GM13977 (cell line): Measurements from ENCODE around the gene LHFPL6.

ENCODE experiments used
- DNase-seq: peaks from one replicate; pipeline ENCODE4 v3.0.0; 2012; ENCODE audit warnings: low spot score
- in situ Hi-C: fragments of 300-500 bp; cut with MboI; formaldehyde crosslinking; loops from one replicate; pipeline ENCODE4 v1.12.0; 2022; ENCODE audit warnings: low sequenced_read_pairs, low pct_unique_long_range_greater_than_20kb, mixed read lengths, inconsistent platforms; ENCODE audit not compliant: unreplicated experiment
- TF ChIP-seq, protein P1 (sequence below): IDR thresholded peaks from 2 replicates; pipeline ENCODE4 v1.5.1; 2012; ENCODE audit warnings: mild to moderate bottlenecking, control low read depth; ENCODE audit not compliant: insufficient read depth; ENCODE audit errors: extremely low read depth, missing control alignments

LHFPL6 gene

DNA sequence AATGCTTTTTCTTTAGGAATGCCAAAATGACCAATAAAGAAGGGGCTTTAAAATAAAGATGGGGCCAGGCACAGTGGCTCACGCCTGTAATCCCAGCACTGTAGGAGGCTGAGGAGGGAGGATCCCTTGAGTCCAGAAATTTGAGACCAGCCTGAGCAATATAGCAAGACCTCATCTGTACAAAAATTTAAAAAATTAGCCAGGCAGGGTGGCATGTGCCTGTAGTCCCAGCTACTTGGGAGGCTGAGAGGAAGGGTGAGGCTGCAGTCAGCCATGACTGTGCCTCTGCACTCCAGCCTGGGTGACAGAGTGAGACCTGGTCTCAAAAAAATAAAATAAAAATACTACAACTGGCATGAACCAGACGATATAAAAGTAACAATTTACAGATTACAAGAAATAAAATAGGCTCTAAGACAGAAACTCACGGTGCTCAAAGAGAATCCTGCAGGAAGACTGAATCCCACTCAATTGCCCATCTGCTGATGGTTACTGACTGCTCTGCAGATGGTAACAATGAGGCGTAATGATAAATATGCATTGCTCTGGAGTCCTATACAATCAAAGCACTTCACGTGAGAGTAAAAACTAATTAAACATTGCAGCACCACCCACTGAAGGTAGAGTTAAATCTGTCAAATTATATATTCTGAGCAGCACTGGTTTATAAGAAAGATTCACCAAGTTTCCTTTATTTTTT, 93.2 kb downstream of the LHFPL6 start:
- in situ Hi-C loops = no loop called here
- TF ChIP-seq, protein P1, sequence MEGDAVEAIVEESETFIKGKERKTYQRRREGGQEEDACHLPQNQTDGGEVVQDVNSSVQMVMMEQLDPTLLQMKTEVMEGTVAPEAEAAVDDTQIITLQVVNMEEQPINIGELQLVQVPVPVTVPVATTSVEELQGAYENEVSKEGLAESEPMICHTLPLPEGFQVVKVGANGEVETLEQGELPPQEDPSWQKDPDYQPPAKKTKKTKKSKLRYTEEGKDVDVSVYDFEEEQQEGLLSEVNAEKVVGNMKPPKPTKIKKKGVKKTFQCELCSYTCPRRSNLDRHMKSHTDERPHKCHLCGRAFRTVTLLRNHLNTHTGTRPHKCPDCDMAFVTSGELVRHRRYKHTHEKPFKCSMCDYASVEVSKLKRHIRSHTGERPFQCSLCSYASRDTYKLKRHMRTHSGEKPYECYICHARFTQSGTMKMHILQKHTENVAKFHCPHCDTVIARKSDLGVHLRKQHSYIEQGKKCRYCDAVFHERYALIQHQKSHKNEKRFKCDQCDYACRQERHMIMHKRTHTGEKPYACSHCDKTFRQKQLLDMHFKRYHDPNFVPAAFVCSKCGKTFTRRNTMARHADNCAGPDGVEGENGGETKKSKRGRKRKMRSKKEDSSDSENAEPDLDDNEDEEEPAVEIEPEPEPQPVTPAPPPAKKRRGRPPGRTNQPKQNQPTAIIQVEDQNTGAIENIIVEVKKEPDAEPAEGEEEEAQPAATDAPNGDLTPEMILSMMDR = no peak
- no peak for DNase-seq

DNA sequence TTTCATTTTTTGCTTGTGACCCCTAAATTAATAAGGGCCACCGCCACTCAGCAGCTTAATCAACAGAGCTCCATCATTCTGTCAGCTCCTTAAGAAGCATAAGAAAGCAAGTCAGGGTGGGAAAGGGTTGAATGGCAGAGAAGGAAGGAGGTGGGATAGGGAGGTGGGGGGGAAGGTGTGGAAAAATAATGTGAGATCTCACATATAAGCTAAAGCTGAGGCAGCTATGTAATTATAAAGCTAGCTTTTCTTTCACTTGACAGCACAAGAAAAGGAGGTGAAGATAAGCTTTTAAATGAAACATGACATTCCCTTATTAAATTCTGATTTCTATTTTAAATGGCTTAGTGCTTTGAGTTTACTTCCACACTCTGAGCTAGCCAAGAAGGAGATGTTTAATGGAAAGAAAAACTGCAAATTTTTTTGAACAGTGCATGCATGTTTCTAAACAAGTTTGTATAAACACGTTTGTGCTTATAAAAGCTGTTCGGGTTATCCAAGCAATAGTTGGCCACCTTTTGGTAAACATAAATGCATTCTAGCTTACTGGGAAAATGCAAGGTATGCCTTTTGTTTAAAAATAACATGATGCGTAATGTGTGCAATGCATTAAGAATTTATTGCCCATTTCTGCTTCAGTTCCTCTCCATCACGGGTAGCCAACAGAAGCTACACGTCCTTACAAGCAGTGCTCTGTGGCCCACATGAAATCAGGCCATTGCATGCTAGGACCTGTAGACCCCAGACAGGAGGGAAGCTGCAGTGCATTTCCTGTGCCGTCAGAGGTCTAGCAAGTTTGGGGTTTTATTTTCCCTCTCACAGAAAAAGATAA, 96.2 kb downstream of the LHFPL6 start:
- in situ Hi-C loops = no loop called here
- no peak for DNase-seq
- TF ChIP-seq, protein P1 = no peak

DNA sequence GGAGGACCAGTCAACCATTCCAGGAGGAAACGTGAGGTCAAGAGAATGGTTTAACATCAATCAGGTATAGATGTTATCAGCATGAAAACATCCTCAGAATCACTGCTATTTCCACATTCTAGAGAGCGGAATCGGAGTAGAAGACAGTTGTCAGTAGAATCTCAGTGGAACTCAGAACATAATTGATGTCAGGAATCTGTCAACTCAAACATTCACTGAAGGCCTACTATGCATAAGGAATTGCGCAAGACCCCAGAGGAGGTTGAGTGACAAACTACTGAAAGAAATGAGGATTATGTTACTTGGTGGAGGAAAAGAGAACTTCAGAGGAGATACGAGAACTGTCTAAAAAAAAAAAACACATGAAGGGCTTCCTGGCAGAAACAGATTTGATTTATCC, 97.8 kb downstream of the LHFPL6 start:
- in situ Hi-C loops = no loop called here
- no peak for DNase-seq
- TF ChIP-seq, protein P1 = no peak

DNA sequence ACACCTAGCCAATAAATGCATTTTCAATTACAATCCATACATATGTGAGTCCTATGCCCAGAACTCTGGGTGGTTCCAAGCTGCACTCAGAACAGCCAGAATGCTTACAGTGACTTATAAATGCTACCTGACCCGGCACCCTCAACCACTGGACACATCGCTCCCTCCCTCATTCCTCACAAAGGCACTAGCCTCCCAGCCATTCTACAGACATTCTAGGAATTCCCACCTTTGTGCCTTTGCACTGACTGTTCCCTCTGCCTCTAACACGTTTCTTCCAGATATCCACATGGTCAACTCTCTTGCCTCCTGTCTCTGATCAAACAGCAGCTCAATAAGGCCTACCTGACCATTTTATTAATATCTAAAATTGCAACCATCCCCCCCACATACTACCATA, 99.9 kb downstream of the LHFPL6 start:
- TF ChIP-seq, protein P1 = no peak
- in situ Hi-C loops = no loop called here
- DNase-seq = no peak

DNA sequence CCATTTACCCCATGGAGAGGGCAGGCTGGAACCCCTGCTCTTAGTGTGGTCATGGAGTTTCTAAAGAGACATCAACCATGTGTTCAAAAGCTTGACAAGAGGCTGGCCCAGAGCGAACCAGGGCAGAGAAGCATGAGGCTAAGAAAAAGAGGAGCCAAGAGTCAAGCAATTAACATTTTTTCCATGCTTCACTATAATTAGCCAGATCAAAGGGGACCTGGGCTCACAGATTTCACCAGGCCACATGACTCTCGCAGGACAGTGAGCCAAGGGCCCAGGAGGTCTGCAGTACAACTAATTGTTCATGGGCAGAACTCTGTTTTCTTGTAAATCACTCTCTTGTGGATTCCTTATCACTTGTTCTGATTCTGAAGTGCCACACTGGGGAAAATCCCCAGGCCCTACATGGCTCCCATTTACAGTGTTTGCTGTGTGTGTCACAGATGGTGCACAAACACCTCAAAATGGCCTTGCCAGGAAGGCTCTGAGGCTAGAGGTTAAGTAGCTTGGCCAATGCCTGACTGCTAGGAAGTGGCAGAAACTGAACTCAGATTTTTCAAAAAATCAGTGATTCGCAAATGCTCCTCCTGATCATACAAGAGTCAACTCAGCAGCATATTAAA, 101.2 kb downstream of the LHFPL6 start:
- in situ Hi-C loops = no loop called here
- no peak for DNase-seq
- TF ChIP-seq, protein P1 = no peak

DNA sequence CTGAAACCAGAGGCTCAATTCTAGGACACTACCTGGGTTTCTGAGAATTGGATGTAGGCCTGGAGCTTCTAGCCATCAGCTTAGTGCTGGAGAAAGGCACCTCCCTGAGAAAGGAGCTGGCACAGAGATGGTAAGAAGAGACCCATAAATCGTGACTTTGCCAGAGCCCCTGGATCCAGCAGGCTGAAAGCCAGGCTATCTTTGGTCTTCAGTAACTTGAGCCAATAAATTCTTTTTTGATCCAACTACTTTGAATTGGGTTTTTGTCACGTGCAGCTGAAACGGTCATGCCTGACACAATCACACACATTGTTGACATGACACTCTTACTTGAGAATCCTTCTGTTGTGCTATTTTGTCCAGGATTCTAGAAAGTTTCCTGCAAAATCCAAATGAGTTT, 103.4 kb downstream of the LHFPL6 start:
- no peak for DNase-seq
- in situ Hi-C loops = no loop called here
- TF ChIP-seq, protein P1 = no peak
